Esophagus (tissue), 2 donors: ENCODE measurements around the gene CBLN3. TPM values are rescaled to one million over a fixed set of nuclear protein-coding genes. Genes with fewer than 3 reads are reported as not detected.

Source experiments
- H3K27ac ChIP-seq, 2 donors: one replicate each; pipeline ENCODE4 v1.5.1; 2013; ENCODE audit warnings: low read depth in 2 of 2, mild to moderate bottlenecking in 2 of 2, inconsistent platforms in 1 of 2, low read length in 1 of 2, moderate library complexity in 1 of 2
- H3K27me3 ChIP-seq, 2 donors: one replicate each; pipeline ENCODE4 v1.6.1; 2013; ENCODE audit warnings: low read length in 2 of 2, control low read depth in 1 of 2, mild to moderate bottlenecking in 1 of 2; ENCODE audit not compliant: insufficient read depth in 2 of 2, control insufficient read depth in 1 of 2
- H3K36me3 ChIP-seq, 2 donors: one replicate each; pipeline ENCODE4 v1.6.1; 2013; ENCODE audit warnings: low read length in 1 of 2; ENCODE audit not compliant: control insufficient read depth in 2 of 2, insufficient read depth in 2 of 2
- H3K4me1 ChIP-seq, 2 donors: one replicate each; pipeline ENCODE4 v1.6.1; 2013; ENCODE audit warnings: low read length in 1 of 2; ENCODE audit not compliant: control insufficient read depth in 2 of 2, insufficient read depth in 2 of 2
- H3K4me3 ChIP-seq, 2 donors: one replicate each; pipeline ENCODE4 v1.5.1; 2013; ENCODE audit warnings: low read length in 2 of 2, mild to moderate bottlenecking in 2 of 2, low read depth in 1 of 2, moderate library complexity in 1 of 2
- H3K9me3 ChIP-seq, 2 donors: one replicate each; pipeline ENCODE4 v1.6.1; 2013; ENCODE audit warnings: mild to moderate bottlenecking in 2 of 2, low read depth in 1 of 2, low read length in 1 of 2, moderate library complexity in 1 of 2; ENCODE audit not compliant: control insufficient read depth in 2 of 2, insufficient read depth in 1 of 2
- WGBS, 2 donors: extraction: QIAGEN DNeasy Blood & Tissue Kit; methylation state at CpG; one replicate each; pipeline ENCODE4 v1.1.7; 2013; 5-methylcytosine and 5-hydroxymethylcytosine counted together
- polyA plus RNA-seq, 2 donors: library from polyadenylated mRNA; stranded (reverse); fragments of 200-250 nt; gene quantifications; one replicate each; pipeline ENCODE4 v1.2.3, GENCODE V29; 2013
- donor health status: healthy with polysubstance abuse.
- donor health status: Bipolar disorder and iron deficiency.

Gene CBLN3
- polyA plus RNA-seq, 2 donors: 0.75 to 0.86 TPM

DNA sequence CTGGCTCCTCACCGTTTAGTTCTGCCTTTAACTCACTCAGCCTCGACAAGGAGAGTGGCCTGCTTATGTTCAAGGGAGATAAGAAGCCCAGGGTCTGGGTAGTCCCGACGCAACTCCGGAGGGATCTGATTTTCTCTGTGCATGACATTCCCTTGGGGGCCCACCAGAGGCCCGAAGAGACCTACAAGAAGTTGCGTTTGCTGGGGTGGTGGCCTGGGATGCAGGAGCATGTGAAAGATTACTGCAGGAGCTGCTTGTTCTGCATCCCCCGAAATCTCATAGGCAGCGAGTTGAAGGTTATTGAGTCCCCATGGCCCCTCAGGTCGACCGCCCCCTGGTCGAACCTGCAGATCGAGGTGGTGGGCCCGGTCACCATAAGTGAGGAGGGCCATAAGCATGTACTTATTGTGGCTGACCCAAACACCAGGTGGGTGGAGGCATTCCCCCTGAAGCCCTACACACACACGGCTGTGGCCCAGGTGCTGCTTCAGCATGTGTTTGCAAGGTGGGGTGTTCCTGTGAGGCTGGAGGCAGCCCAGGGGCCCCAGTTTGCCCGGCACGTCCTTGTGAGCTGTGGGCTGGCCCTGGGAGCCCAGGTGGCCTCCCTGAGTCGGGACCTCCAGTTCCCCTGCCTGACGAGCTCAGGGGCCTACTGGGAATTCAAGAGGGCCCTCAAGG is 13.1 kb downstream of the CBLN3 start:
- 78 to 82% methylated on average over 19 of the region's 19 CpGs for WGBS, 2 donors
- H3K4me1 ChIP-seq: peaks cover 2 to 6% of the 10 kb centered on the region in 2 donors

DNA sequence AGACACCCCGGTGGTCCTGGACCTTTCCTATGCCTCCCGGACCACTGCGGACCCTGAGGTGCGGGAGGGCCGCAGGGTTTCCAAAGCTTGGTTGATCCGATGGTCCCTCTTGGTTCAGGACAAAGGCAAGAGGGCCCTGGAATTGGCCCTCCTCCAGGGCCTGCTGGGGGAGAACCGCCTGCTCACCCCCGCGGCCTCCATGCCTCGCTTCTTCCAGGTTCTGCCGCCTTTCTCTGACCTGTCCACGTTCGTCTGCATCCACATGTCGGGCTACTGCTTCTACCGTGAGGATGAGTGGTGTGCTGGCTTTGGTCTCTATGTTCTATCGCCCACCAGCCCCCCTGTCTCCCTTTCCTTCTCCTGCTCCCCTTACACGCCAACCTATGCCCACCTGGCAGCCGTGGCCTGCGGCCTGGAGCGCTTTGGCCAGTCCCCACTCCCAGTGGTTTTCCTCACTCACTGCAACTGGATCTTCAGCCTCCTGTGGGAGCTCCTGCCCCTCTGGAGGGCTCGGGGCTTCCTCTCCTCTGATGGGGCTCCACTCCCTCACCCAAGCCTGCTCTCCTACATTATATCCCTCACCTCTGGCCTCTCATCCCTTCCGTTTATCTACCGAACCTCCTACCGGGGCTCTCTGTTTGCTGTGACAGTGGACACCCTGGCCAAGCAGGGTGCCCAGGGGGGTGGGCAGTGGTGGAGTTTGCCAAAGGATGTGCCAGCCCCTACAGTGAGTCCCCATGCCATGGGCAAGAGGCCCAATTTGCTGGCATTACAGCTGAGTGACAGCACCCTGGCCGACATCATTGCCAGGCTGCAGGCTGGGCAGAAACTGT is 13.8 kb downstream of the CBLN3 start:
- H3K27ac ChIP-seq: no peak overlapping the region
- H3K9me3 ChIP-seq: no peaks in the 10 kb centered on the region
- H3K27me3 ChIP-seq: no peaks in the 10 kb centered on the region
- 87 to 88% methylated on average over 25 of the region's 25 CpGs for WGBS, 2 donors
- peaks cover 0 to 29% of the 10 kb centered on the region in 2 donors for H3K36me3 ChIP-seq
- no peak overlapping the region for H3K4me3 ChIP-seq
- peaks cover 2 to 6% of the 10 kb centered on the region in 2 donors for H3K4me1 ChIP-seq

More for the DNA sequence above, 13.1 kb downstream of the CBLN3 start:
- Histone ChIP-seq H3K9me3 (no peaks in the 10 kb centered on the region), H3K27ac (no peak overlapping the region), H3K4me3 (no peak overlapping the region), H3K36me3 (peaks cover 0 to 23% of the 10 kb centered on the region in 2 donors), H3K27me3 (no peaks in the 10 kb centered on the region)

DNA sequence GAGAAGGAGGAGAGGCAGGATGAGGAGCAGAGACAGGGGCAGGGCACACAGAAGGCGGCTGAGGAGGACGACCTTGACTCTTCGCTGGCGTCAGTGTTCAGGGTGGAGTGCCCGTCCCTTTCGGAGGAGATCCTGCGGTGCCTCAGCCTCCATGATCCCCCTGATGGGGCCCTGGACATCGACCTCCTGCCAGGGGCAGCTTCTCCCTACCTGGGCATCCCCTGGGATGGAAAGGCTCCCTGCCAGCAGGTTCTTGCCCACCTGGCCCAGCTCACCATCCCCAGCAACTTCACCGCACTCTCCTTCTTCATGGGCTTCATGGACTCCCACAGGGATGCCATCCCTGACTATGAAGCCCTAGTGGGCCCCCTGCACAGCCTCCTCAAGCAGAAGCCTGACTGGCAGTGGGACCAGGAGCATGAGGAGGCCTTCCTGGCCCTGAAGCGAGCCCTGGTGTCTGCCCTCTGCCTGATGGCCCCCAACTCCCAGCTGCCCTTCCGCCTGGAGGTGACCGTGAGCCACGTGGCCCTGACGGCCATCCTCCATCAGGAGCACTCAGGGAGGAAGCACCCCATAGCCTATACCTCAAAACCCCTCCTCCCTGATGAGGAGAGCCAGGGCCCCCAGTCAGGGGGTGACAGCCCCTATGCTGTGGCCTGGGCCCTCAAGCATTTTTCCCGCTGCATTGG is 14.6 kb downstream of the CBLN3 start:
- no peaks in the 10 kb centered on the region for H3K27me3 ChIP-seq
- H3K36me3 ChIP-seq: peaks cover 0 to 30% of the 10 kb centered on the region in 2 donors
- H3K27ac ChIP-seq: no peak overlapping the region
- no peaks in the 10 kb centered on the region for H3K9me3 ChIP-seq
- WGBS, 2 donors: 89 to 94% methylated on average over 14 to 15 of the region's 15 CpGs
- no peak overlapping the region for H3K4me3 ChIP-seq
- H3K4me1 ChIP-seq: peaks cover 2 to 6% of the 10 kb centered on the region in 2 donors

DNA sequence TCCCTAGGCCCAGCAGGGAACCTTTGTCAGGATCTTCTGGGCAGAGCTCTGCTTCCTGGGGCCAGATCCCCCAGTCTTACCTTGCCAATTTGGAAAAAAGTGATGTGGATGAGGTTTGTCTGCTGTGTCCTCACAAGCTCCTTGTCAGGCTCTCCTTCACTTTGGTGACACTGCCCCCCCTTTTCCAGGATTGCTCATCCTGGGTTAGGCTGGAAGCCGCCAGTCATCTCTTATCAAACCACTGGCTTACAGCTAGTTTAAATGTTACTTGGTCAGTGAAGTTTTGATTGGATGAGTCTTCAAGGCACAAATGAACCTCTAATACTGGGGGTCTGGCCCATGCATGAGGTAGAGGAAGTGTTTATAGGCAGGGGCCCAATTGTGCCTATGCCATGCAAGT is 15.4 kb downstream of the CBLN3 start:
- Histone ChIP-seq H3K27me3 (no peaks in the 10 kb centered on the region), H3K36me3 (peaks cover 0 to 30% of the 10 kb centered on the region in 2 donors), H3K27ac (no peak overlapping the region), H3K4me1 (peaks cover 2 to 6% of the 10 kb centered on the region in 2 donors), H3K4me3 (no peak overlapping the region), H3K9me3 (no peaks in the 10 kb centered on the region)
- 96 to 100% methylated on average over 1 of the region's 1 CpG for WGBS, 2 donors

DNA sequence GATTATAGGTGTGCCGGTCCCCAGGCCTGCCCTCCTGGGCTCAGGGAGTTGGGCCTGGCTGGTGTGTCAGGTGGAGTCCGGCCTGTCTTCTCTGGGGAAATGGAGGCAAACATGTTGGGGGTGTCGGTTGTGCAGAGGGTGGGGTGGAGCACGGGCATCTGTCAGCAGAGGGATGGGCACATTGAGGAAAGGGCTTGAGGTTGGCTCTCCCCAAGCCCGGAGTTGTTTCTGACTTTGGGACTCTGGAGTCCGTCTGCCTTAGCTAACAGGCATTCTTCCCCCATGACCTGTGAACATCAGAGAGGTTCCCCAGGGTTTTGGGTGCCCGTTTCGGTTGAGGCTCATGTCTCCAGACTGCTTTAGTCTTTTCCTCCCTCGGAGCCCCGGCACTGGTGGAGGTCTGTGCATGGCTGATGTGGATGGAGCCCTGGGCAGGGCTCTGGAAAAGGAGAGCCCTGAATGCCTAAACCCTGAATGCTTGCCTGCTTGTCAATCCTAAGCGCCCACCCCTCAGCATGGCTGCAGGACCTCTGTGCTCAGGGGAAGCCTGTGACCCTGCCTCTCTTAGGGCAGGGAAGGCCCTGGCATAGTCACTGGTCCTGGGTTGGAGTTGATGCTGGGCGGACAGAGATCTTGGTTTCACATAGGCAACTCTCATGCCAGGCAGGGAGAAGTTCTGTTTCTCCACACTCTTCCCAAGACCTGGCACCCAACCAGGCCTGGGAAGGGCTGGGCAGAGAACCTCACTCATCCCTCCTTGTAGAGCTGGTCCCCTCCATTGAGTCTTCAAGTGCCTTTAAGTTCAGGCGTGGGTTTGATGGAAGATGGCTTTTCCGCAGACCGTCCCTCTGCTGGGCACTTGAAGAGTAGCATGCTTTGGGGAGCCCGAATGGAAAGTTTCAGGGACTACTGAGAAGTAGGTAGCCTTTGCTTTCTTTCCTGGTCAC is 17.8 kb downstream of the CBLN3 start:
- Histone ChIP-seq H3K9me3 (no peaks in the 10 kb centered on the region), H3K4me3 (no peak overlapping the region), H3K27ac (no peak overlapping the region), H3K27me3 (no peaks in the 10 kb centered on the region), H3K36me3 (peaks cover 4 to 42% of the 10 kb centered on the region in 2 donors), H3K4me1 (no peaks in the 10 kb centered on the region)
- 67 to 71% methylated on average over 16 of the region's 16 CpGs for WGBS, 2 donors

DNA sequence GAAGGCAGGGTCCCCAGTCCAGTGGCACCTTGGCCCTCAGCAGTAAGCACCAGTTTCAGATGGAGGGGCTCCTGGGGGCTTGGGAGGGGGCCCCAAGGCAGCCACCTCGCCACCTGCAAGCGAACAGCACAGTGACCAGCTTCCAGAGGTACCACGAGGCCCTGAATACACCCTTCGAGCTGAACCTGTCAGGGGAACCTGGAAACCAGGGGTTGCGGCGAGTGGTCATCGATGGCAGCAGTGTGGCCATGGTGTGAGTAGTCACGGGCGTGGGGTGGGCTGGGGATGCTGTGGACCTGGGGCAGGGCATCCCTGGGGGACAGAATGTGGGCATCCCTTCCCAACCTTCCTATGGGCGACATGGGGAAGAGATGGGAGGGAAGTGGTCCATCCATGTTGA is 19.5 kb downstream of the CBLN3 start:
- Histone ChIP-seq H3K4me1 (no peaks in the 10 kb centered on the region), H3K4me3 (no peak overlapping the region), H3K27me3 (no peaks in the 10 kb centered on the region), H3K9me3 (no peaks in the 10 kb centered on the region), H3K36me3 (peaks cover 4 to 31% of the 10 kb centered on the region in 2 donors), H3K27ac (no peak overlapping the region)
- WGBS, 2 donors: 91 to 92% methylated on average over 10 of the region's 10 CpGs

DNA sequence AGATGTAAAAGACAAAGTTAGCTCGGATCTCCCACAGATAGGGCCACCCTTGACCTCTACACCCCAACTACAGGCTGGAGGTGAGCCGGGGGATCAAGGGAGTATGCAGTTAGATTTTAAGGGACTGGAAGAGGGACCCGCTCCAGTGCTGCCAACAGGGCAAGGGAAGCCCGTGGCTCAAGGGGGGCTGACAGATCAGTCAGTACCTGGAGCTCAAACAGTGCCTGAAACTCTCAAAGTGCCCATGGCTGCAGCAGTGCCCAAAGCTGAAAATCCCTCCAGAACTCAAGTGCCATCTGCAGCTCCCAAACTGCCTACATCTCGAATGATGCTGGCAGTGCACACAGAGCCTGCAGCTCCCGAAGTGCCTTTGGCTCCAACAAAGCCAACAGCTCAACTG is 20.3 kb downstream of the CBLN3 start:
- H3K36me3 ChIP-seq: peaks cover 4 to 25% of the 10 kb centered on the region in 2 donors
- no peak overlapping the region for H3K4me3 ChIP-seq
- no peaks in the 10 kb centered on the region for H3K27me3 ChIP-seq
- H3K4me1 ChIP-seq: no peaks in the 10 kb centered on the region
- no peak overlapping the region for H3K27ac ChIP-seq
- H3K9me3 ChIP-seq: no peaks in the 10 kb centered on the region
- 74 to 85% methylated on average over 6 of the region's 6 CpGs for WGBS, 2 donors

DNA sequence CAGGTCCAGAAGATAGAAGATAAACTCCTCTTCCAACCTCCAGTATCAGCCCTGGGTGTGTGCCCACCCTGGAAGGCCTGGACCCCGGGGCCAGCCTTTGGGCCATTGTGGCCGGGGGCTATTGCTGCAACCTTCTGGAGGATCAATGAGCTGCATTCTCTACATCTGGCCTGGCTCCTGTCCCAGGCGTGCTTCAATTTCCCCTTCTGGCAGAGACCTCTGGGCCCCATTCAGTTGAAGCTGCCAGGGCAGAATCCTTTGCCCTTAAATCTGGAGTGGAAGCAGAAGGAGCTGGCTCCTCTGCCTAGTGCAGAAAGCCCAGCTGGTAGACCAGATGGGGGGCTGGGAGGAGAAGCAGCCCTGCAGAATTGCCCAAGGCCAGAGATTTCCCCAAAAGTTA is 20.7 kb downstream of the CBLN3 start:
- H3K36me3 ChIP-seq: peaks cover 4 to 25% of the 10 kb centered on the region in 2 donors
- WGBS, 2 donors: 54 to 67% methylated on average over 3 of the region's 3 CpGs

More for the DNA sequence above, 20.7 kb downstream of the CBLN3 start:
- Histone ChIP-seq H3K27ac (no peak overlapping the region), H3K4me1 (no peaks in the 10 kb centered on the region), H3K4me3 (no peak overlapping the region), H3K27me3 (no peaks in the 10 kb centered on the region), H3K9me3 (no peaks in the 10 kb centered on the region)
